Caki2 (cell line): Measurements from ENCODE around the gene SCN5A. TPM values are rescaled to one million over a fixed set of nuclear protein-coding genes. Genes with fewer than 3 reads are reported as not detected.
"Not testable (repeated sequence)": the region's sequence is repeated elsewhere in the genome, so short reads cannot be mapped to it uniquely, and the experiment has no call there.

ENCODE experiments used
- DNase-seq: peaks from one replicate; pipeline ENCODE4 v3.0.0-alpha.2; 2015; ENCODE audit warnings: low read depth
- in situ Hi-C: cut with HindIII; loops from 2 replicates; pipeline ENCODE4 v1.10.0; 2016; ENCODE audit warnings: low sequenced_read_pairs, low pct_unique_long_range_greater_than_20kb, mixed read lengths
- total RNA-seq: library from RNA; depleted of rRNA; stranded (reverse); fragments of >200 nt; shearing (Covaris generic); gene quantifications from 2 replicates; pipeline ENCODE4 v1.2.3, GENCODE V29; 2014; ENCODE audit warnings: low replicate concordance

The SCN5A gene
- total RNA-seq, 1 experiment from 2014 or later: not detected

DNA sequence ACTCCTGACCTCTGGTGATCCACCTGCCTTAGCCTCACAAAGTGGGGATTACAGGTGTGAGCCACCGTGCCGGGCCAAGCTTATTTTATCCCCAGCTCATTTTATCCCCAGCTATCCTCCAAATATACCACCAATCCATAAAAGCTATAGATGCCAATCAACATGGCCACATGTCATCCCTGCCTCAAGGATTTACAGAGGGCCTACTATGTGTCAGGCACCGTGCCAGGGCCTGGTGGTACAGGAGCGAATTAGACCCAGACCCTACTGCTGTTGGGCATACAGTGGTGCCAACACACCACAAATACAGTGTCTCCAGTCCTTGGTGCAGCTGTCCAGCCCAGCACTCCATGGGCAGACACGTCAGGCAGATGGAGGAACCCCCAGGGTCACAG, 73.4 kb downstream of the SCN5A start:
- in situ Hi-C loops: no loop called here
- no peak for DNase-seq

DNA sequence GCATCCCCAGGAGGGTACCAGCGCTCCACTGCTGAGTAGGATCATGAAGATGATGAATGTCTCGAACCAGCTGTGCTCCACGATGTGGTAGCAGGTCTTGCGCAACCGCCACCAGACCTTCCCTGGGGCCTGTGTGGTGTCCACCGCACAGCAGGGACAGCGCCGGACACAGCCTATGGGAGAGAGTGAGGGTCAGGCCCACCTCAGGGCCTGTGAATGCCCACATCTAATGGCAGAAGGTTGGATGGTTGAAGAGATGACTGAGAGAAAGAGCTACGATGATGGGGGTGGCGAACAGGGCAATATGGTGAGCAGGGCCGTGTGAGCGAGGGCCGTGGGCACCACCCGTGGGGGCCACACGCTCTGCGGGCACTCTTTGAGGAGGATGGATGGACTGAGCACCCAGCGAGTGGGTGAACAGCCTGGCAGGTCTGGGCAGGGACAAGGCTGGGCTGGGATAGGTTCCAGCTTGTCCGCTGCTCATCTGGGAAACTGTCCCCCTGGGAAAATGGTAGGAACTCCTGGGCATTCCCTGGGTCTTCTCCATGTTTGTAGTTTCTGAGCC, 74.1 kb downstream of the SCN5A start:
- in situ Hi-C loops: no loop called here
- DNase-seq: no peak

DNA sequence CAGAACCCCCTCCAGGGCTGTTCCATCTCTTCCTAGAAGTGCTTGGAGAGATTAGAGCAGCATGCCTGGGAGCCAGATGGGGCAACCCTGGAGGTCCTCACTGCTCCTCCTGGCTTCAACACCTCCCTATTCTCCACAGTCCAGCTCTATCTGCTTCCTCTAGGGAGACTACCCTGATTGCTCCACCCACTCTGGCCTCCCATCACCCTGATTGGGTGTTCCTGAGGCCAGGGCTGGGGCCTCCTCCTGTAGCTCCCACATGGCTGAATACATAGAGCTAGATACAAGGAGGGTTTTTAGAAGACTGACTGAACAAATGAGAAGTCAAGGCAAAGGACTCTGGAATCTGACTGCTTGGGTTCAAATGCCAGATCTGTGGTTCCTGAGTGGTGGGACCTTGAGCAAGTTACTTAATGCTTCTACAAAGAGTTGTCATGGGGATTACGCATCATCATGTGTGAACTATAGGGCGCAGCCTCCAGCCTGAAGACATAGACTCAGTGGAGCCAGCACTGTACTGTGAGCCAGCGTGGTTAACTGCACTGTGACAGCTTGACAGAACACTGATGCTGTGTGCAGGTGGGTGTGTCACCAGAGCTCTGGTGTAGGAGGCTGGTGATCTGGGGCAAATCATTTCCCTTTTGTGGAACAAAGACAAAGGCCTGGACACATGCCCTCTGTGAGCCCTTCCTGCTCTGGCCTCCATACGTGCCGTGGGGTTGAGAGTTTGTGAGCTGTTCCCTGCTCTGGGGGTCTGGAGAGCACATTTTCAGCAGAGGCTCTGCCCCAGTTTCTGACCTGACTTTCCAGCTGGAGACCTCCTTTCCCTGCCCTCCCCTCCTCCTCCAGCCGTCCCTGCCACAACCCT, 74.8 kb downstream of the SCN5A start:
- in situ Hi-C loops: no loop called here
- DNase-seq: no peak

DNA sequence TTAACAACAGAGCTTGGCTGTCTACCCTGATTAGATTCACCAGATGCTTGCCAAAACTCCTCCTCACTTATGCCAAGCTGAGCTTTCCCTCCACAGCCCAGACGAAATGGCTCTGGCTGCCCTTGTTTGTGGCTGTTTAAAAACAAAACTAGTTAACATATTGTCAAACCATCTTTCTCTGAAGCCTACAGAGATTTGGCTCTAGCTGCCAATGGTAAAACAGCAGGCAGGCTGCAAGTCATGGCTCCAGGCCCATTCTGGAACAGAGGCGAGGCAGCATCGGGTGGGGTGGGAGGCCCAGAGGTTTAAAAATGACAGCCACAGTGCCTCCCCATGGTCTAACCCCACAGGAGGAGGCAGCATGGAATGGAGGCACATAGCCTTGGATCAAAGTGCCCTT, 75.9 kb downstream of the SCN5A start:
- in situ Hi-C loops: no loop called here
- DNase-seq: no peak

DNA sequence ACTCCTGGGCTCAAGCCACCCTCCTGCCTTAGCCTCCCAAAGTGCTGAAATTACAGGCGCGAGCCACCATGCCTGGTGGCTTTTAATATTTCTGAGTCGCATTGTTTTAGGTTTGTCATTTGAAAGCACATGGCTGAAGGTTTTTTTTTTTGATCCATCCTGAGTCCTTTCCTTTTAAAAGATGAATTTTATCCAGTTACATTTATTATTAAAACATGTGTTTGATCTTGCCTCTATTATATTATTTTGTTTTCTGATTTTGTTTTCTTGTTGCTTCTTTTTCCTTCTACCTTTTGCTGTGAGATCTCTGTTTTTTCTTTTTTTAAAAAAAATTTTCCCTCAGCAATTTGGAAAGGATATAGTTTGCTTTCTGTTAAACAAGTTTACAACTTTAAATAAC, 76.4 kb downstream of the SCN5A start:
- DNase-seq: no peak
- in situ Hi-C loops: no loop called here

DNA sequence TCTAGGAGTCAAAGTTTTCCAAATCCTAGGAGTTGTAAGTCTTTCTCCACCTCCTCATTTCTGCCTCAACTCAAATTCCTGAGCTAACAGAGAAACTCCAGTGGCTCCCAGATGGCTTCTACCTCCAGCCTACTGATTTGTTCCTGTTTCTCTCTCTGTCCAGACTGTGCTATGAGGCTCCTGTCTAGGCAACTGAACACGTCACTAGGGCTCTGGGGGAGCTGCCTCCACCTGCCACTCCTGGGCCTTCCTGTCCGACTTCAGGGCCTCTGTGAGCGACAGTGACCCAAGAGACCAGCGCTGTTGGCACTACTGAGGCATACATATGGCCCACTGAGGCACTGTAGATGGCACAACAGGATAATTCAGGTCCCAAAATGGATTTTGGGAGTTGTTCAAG, 82.0 kb downstream of the SCN5A start:
- no peak for DNase-seq
- in situ Hi-C loops: no loop called here

DNA sequence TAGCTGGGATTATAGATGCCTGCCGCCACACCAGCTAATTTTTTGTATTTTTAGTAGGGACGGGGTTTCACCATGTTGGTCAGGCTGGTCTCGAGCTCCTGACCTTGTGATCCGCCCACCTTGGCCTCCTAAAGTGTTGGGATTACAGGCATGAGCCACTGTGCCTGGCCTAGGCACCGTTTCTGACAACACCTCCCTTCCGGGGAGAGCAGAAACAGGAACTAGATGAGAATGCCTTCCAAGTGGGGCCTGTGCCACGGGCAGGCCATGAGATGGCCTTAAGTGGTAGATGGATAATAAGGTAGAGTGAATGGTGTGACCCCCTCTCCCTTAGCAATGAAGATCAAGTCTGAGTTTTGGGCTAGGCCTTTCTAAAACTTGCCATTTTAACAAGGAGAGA, 82.7 kb downstream of the SCN5A start:
- in situ Hi-C loops, DNase-seq: not testable (repeated sequence)

DNA sequence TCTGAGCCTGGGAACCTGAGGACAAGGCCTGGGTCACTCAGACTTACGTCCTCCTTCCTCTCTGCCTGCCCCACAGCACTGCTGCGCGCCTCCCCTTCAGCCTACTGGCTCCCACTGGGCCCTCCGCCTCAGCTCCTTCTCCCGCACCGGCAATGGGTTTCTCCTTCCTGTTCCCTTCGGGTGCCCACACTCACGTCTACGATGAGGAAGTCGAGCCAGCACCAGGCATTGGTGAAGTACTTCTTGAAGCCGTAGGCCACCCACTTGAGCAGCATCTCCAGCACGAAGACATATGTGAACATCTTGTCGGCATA, 83.3 kb downstream of the SCN5A start:
- in situ Hi-C loops: no loop called here
- DNase-seq: no peak

DNA sequence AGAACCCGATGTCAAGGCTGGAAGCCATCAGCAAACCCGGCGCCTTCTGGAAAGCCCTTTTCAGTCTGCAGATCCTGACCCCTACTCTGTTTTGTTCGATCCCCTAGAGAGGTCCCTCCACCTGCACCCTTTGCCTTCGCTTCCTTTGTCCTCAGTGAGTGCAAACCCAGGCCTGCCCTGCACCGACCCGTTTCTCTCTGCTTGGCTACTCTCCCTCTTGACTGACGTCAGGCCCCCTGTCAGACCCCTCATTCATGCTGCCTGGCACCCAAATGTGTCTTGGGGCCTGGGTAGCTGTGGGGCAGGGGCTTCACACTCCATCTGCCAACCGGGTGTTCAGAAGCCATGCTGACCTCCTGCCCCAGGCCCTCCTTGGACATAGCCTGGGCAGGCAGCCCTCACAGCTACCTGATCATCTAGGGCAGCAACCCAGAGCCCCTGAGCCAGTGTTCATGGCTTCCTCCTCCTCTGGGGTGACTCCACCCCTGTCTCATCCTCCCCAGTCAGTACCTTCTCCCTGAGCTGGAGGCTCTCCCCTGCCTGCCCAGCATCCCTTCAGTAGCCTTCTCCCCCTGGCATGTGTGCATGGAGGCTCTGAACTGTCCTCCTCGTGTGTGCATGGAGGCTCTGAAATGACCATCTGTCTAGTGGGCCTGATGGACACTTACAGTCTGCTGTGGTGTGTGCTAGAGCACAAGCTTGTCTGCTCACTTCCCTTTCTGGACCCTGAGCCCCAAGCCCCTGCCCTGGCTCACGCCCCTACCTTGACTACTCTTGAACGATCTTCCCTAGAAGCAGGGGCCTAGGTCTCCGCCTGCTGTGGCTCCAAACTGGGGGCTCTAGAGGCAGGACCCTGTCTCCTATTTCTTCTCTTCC, 83.9 kb downstream of the SCN5A start:
- in situ Hi-C loops: no loop called here
- no peak for DNase-seq

DNA sequence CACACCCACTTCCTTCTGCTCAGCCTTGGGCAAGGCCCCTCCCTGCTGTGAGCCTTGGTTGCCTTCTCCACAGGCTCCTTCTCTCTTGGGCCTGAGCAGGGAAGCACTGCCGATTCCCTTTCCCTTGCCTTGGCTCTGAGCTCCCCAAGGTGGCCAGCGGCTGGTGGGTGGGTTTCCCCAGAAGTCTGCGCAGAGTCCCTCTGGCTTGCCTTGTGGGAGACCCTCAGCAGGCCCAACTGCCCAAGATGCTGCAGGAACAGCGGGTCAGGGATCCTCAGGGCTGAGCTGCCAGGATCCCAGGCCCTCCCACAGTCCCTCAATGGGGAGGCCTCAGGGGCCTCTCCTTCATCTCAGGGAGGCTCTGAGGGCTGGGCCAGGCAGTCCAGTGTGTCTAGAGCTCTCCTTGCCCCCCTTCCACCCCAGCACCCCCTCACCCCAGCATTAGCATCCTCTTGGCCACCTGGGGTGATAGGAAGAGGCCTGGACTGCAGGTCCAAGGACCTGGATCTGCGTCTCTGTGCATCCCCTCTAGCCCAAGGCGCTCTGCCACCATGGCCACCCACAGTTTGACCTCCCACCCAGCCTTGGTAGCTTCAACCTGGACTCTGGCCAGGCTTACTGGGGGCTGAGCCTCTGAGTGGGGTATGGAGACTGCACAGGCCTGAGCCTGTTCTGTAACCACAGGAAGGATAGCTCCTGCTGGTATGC, 84.7 kb downstream of the SCN5A start:
- in situ Hi-C loops: no loop called here
- DNase-seq: no peak

DNA sequence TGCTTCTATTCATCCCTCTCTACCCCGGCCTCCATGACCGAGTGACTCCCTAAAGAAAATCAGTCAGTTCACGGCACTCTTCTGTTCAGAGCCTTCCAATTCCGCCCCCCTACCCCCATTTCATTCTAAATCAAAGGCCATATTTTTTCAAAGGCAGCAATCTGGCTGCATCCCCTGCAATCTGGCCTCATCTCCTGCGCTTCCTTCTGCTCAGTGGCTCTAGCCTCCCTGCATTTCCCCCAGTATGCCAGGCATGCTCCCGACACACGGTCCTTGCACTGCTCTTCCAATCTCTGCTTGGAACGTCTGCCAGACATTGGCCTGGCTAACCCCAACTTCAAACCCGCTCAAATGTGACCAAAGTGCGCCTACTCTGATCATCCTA, 85.6 kb downstream of the SCN5A start:
- DNase-seq: no peak
- in situ Hi-C loops: no loop called here

DNA sequence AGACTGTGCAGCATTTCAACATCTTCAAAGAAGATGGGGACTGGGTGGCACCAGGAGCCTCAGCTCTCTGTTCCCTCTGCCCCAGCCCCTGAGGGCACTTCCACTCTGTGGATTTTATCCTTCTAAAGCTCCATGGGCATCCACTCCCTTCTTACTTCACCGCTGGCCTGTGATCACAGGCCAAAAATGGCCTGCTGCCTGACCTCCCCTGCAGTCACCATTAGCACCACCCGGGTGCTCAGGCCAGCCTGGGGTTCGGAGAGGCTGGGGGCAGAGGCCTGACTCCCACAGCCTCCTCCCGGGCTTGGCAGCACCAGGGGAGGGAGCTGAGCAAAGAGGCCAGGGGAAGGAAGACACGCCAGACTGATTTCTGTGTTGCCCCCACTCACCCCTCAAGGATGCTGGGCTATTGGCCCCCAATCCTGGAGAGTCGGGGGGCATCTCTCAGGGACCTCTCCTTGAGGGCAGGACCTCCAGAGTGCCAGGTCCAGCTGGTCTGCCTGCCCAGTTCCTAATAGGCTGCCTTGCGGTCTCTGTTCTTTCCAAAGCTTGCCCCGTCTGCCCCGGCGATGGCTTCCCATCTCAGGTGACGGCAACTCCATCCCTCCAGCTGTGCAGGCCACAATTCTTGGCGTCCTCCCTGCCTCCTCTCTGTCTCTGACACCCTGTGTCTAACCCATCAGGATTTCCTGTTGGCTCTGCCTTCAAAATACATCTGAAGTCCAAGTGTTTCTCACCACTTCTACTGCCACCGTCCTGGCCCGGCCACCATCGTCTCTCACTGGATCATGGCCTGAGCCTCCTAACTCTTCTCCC, 86.2 kb downstream of the SCN5A start:
- DNase-seq: no peak
- in situ Hi-C loops: no loop called here

DNA sequence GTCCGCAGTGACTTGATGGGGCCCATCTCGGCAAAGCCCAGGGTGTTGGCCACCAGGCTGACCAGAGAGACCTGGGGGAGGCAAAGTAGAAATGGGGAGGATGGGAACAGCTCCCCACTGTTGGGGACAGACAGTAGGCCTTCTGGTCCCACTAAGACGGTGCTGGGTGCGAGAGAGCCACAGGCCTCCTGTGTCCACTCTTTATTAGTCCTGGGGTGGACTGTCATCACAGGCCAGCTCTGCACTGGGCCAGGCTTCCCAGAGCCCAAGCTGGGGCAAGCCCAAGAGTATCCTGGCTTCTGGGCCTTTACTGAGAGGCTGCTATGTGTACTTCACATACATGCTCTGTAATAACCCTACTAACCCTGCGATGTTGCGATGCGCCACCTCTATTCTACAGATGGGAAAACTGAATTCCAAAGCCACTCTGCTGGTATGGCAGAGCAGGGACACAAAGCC, 87.0 kb downstream of the SCN5A start:
- no peak for DNase-seq
- in situ Hi-C loops: no loop called here

DNA sequence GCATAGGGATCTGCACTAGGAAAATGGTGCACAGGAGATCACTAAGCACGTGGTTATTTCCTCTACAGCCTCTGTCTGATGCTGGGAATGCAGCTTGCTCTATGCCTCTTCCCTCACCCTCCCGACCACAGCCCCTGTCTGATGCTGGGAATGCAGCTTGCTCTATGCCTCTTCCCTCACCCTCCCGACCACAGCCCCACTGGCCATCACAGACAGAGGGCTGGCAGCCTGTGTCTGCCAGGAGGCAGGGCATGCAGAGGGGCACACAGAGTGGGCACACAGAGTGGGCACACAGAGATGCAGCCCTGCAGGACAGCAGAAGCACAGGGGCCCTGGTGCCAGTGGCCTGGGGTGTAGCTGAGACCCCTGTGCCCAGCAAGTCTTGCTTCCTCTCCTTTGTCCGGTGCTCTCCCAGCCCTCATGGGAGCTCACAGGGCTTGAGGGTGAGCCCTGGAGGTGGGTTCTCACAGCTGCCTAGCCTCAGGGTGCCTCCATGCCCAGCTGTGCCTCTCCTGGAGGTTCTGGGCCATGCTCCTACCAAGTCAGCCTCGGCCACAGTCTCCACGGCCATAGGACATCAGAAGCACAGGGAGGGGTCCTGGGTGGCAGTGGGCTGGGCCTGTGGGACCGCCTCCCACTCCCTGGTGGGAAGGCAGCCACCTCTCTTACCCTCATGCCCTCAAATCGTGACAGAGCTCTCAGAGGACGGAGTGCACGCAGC, 87.6 kb downstream of the SCN5A start:
- in situ Hi-C loops: no loop called here
- DNase-seq: no peak

DNA sequence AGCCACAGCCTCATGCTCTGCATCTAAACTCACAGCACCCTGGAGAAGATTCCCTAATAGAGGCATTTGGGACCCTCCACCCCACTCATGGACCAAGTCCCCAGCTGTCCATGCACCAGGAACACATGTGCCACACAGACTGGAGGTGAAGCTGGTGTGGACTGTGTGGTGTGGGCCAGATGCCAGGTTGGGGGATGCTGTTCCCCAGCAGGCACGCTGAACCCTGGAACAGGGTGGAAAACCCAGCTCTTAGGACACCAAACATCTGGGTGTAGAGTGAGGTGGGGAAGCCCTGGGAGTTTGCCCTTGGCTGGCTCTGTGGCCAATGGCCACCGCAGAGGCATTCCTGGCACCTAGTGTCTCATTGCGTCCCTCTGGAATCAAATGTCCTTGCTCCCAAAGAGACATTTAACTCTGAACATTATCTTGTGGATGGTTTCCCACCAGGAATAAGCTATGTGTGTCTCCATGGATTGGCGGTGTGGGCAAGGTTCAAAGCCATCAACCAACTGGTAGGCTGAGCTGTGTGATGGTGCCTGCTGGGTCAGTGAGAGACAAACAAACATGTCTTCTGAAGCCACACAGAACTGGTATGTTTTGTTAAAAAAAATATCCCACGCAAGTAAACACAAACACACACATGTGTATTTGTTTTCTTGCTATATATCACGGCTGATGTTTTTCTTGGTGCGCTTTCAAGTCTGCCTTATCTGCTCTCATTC, 88.3 kb downstream of the SCN5A start:
- DNase-seq: no peak
- in situ Hi-C loops: no loop called here

DNA sequence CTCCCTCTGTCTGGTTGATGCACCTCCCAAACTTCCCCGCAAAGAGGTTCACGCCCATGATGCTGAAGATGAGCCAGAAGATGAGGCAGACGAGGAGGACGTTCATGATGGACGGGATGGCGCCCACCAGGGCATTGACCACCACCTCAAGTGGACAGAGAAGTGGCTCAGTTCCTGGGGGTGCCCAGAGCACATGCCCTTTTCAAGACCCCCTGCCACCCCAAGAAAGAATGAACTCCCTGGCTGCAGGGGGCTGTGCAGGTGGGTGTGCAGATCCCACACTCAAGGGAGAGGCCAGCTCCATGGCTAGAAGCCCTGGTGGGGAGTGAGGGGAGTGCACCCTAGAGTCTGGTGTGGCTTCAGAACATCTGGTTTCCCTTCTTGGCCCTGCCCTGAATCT, 89.2 kb downstream of the SCN5A start:
- in situ Hi-C loops: no loop called here
- no peak for DNase-seq

DNA sequence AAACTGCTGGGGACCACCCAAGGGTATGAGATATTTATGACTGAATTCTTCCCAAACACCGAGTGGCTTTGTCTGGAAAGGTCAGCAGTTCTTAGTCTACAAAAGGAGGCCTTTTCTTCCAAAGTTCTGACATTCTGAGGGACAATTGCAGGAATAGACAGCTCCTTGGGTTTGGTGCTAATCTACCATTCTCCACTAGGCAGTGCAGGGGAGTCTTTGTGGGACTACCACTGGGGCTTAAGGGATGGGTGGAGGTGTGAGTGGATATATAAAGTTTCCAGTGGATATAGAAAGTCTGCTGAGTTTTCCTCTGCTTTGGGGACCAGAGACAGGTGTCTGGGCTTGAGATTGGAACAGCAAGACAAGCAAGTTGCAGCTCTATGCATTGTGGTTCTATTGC, 90.6 kb downstream of the SCN5A start:
- in situ Hi-C loops: no loop called here
- DNase-seq: no peak
